GM19452 (cell line): Measurements from ENCODE around the gene KIF21A.

Source experiments
- ATAC-seq: cut with Tn5 transposase; IDR thresholded peaks from one replicate; pipeline ENCODE4 v1.9.1; 2021; ENCODE audit not compliant: unreplicated experiment

Gene KIF21A

DNA sequence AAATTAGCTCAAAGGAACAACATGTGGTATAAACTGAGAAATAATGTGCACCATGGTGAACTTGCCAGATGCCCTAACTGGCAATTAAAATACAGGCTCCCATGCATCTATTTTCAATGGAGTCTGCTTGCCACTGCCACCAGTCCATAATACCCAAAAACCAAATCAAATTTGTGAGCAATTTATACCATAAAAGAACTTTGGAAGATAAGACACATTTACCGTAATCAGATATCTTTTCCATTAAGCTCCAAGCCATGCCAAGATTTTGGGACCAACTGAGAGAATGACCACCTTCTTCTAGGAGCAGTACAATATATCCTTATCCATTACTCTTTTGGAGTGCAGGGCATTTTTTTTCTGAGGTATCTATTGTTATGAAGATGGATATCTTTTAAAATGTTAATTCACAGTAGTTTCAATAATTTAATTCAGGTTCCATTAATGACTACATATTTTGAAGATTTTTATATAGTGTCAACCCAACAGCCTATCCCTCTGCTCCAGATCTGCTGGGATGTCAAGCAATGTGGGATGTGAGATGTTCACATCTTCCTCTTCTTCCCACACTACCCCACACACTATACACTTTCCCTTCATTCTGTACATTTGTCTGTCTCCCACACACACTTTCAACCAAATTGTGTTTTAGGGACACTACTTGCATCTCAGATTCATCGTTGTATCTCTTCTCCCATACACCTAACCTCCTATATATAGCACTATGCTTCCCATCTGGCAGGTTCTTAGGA, 53.3 kb downstream of the KIF21A start:
- ATAC-seq: no peak

DNA sequence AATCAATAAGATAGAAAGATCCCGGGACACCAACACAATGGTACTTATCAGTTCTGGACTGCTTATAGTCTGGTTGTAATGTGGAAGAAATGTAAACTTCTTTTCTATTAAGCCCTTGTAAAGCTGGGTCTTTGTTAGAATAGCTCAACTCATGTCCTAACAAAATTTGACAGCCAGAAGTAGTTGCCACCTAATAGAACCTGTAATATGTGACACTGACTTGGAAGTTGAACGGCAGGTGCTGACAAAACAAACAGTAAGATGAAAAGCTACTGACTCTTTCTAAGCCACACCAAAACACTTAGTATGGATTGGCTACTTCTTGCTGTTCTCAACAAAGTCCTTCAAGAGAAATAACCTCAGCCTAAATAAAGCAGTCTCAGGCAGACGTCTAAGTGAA, 56.6 kb downstream of the KIF21A start:
- ATAC-seq: no peak

DNA sequence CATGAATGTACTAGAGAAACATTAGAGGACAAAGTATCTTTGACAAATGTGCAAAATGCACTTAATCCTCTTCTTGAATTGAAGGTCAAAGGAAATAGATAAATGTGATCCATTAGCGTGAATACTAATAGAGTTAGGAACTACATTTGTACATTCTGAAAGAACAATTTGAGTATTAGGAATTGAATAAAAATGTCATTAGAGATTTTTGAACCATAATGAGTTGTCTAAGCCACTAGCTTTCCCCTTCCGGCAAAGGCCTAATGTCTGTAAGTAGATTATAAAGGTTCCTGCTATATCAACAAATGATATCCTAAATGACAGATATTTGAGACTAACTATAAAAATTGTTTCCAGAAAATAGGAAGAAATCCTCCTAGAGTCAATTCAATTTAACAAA, 59.8 kb downstream of the KIF21A start:
- ATAC-seq: no peak

DNA sequence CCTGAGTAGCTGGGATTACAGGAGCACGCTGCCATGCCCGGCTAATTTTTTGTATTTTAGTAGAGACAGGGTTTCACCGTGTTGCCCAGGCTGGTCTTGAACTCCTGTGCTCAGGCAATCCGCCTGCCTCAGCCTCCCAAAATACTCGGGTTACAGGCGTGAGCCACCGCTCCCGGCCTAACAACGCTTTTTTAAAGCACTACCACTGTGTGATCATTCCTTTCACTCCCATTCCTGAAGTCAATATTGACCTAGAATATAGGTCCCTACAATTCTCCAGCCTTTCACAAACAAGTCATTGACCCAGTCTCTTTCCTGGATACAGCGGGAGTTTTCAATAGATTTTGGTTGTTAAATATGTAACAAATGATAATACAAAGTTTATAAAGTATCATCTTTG, 62.8 kb downstream of the KIF21A start:
- ATAC-seq: no peak

DNA sequence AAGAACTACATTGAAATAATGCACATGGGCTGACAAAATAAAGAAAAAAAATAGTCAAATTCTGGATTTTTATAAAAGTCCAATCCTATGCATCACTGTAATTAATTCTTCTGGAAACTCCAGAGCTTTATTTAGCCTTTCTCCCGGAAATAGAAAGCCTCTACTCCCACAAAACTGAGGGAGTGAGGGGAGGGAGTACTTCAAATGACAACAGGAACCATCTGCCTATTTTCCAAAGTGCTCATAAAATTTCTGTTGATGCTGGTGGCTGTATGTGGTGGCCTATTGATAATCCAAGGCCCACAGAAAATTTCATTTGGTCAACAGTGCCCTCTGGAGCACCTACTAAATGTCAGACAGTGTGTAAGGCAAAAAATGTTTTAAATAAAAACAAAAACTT, 64.6 kb downstream of the KIF21A start:
- ATAC-seq: no peak

DNA sequence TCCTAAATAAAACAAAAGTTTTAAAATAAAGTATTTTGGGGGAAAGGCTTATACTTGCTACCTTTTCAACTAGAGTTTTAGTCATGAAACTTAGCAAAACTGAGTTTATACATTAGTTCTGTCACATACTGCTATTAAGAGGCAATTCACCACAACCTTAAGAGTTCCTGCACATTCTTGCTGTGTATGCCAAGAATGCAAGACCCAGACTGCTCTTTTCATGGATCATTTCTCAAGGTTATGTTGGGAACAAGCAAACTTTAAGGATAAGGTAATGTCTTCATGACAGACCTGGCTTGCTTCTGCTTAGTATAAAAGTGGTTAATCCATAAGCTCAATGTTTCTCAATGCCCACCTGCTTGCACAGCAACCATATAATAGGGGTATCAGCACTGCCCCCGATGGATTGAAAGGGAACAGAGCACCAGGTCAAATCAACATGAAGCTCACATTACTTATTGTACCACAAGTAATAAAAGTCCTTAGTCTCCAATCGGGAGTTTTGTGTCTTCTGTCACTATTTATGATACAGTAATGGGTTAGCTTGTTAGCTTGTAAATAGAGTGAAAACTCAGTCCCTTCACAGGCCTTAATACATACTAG, 67.6 kb downstream of the KIF21A start:
- no peak for ATAC-seq

DNA sequence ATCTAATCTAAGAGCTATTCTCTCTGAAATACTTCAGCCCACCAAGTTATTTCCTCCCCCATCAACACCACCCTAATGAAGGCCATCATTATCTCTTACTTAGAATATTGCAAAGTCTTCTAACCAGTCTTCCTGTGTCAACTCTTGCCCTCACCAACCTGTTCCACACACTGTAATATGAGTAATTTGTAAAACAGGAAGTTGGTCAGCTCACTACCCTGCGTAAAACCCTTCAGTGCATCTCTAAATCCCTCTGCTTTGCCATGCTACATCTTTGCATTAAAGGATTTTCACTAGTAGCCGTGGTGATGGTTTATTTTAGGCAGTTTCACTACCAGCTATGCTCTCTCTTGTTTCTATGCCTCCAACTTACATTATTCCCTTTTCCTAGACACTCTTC, 70.0 kb downstream of the KIF21A start:
- peak; percentile 74 for ATAC-seq

DNA sequence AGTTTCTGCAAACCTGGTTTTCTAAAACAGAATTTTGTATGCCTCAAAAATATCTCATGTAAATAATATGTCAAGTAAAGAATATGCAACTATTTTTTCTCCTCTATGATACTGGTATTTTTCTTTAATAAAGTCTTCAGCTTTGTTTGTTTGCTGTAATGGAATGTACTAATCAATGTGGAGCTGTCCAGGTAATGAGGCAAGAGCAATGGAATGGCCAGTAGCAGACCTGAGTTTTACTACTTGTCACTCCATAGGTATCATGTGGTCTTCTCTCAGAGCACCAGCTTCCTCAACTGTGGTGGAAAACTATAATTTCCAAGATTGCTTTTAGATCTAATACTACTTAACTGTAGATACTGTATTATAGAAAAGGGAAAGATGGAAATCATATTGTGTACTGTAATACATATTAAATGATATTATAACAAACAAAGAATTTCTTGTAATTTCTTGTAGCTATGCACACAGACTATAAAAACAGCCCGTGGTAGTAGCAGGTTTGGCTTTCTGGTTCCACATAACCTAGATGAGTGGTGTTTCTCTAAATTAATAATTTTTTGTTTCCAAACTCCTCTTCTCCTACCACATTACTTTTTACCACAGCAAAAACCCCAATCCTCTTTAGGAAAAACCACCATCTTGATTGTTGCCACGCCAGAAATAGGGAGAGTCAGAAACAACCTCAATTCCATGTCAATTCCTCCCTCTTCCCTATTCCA, 70.6 kb downstream of the KIF21A start:
- no peak for ATAC-seq

DNA sequence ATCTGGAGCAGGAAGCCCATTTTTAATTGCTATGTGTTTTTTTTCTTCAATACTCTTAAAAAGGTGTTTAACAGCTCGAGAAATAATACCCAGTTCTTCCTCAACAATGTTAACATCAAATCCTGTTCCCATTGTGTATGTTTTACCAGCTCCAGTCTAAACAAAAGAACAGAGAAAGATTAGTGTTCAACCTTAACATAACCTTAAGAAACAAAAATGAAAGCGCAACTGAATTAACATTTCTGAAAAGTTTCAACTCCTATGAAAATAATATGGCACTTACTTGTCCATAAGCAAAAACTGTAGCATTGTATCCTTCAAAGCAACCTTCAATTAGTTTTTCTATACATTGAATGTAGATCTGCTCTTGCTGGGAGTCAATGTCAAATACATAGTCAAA, 73.2 kb downstream of the KIF21A start:
- no peak for ATAC-seq

DNA sequence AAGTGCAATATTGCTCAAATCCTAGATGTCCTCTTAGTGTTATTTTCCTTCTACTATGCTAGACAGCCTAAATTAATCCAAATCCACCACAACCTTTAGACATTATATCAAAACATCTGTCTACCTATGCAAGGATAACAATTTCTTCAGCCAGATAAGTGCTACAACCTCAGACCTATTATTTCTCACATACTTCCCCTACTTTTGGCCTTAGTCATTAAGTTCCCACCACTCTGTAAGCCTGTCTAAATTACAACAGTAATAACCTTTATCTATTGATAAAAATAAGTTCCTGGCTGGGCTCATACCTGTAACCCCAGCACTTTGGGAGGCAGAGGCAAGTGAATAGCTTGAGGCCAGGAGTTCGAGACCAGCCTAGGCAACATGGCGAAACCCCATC, 74.0 kb downstream of the KIF21A start:
- ATAC-seq: no peak

DNA sequence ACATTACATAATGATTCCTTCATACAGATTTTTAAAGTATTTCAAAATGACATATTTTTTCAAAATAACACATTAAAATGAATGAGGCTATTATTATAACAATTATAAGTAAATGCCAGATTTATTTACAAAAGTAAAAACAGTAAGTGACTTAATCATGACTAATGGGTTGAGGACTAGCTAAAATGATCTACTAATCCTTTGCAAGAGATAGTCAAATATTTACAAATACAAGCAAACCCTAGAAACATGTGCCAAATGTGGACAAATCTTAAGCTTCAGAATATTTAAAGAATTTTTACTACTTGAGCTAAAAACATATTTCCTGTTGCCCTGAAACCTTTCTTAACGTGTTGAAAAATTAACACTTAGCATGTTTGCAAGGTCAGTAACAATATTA, 74.8 kb downstream of the KIF21A start:
- ATAC-seq: no peak

DNA sequence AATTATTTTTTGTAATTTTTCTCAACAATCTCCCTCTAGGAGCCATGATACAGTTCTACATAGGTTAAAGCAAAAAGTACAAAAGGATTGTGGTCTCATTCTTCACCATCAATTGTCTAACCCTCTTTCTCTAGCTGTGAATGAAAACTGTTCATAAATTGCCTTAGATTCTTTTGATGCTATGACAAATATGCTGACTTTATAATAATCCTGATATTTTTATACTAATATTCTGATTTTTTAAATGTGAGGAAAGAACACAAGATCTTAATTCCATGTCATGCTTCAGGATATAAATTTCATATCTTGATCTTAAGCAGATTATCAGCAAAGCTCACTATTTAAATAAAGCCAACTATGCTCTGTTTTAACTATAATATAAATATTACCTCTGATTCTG, 75.4 kb downstream of the KIF21A start:
- ATAC-seq: no peak

DNA sequence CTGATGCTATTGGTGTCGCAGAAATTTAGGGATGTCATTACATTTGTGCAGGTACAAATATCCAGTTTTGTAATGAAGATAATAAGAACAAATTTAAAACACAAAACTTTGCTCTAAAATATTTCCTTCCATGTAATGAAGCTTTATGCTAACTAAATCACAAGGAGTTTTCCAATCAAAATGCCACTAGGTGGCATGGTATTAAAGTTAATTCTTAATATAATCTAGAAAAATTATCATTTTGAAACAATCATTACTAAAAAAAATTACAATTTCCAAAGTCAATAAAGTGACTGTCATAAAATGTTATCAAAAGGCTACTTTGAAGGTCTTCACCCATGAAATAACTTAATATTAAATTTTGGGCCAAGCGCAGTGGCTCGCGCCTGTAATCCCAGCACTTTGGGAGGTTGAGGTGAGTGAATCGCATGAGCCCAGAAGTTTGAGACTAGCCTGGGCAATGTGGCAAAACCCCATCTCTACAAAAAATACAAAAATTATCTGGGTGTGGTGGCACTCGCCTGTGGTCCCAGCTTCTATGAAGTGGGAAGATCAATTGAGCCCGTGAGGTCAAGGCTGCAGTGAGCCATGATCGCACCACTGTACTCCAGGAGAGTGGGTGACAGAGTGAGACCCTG, 77.4 kb downstream of the KIF21A start:
- no peak for ATAC-seq

DNA sequence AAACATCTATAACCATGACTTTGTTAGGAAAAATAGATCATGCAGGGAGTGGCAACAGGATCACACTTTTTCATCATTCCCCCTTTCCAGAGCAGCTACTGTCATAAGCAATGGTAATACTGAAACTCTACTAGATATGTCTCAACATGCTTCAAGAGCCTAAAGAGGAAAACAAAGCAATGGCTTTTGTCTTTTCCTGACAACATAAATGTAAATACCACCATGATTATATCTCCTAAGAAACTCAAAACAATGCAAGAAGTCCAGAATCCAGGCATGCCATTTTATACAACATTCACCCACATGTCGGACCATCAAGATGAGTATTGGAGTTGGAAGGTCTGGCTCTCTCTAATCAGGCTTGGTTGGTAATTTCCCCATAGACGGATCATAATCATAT, 78.7 kb downstream of the KIF21A start:
- ATAC-seq: no peak

DNA sequence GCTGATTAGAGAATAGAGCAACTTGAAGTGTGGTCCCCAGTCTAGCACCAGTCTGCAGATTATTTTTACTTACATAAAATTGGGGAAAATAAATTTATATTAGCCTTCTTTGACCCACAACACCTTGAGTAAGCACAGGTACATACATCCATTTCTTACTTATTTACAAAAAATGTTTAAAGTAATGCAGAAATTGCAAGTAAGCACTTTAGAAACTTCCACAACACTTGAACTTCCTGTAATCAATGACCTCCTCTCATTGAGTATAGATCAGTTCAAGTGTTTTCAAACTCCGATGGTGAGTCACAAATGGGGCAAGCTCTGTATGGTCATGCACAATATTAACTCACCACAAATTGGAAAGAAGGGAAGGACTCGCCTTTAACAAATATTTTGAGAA, 83.3 kb downstream of the KIF21A start:
- ATAC-seq: no peak

DNA sequence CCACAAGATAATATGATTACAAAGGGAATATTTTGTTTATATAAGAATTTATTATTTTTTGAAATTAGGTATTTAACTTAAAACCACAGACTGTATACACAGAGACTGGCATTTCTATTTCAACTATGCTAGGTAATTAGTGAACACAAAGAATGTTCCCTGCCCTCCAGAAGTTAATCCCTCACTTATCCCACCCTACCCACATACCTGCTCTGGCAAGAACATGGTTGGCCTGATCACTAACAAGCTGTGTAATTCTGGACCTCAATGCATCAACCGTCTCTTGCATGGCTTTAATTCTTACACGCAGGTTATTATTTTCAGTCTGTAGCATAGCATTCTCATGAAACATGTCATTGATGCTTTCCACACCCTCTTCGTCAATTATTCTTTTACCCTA, 85.9 kb downstream of the KIF21A start:
- no peak for ATAC-seq

DNA sequence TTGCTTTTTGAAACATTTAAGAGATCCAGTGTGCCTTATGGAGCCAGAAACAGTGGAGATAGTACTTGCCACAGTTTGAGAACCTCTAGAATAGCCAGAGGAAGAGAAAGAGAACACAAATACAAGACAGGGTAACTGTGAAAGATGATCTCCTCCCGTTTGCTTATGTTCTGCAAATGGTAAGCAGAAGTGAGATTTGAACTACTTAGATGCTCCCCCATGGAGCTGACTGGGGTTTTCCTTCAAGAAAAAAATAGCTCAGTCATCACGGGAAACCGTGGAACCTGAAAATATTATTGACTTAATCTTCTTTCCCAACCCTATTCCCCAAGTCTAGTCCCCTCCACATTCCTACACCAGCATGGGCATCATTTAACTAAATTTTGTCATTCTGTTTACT, 87.1 kb downstream of the KIF21A start:
- no peak for ATAC-seq

DNA sequence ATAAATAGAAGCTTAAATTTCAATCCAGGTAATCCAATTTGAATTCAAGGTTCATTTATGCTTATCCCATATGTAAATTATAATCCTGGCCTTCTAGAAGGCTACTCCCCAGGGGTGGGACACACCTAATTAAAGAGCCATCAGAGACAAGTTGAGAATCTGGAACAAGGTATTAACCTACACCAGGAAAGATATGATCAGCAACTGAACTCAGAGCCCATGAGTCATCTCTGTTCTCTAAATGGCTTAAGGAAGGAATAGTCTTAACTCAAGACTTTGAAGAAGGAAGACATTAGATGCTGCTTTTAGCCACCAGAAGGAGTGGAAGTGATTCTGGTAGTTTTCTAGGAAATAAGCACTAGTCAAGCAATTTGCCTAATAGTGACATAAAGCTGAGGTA, 88.0 kb downstream of the KIF21A start:
- ATAC-seq: no peak

DNA sequence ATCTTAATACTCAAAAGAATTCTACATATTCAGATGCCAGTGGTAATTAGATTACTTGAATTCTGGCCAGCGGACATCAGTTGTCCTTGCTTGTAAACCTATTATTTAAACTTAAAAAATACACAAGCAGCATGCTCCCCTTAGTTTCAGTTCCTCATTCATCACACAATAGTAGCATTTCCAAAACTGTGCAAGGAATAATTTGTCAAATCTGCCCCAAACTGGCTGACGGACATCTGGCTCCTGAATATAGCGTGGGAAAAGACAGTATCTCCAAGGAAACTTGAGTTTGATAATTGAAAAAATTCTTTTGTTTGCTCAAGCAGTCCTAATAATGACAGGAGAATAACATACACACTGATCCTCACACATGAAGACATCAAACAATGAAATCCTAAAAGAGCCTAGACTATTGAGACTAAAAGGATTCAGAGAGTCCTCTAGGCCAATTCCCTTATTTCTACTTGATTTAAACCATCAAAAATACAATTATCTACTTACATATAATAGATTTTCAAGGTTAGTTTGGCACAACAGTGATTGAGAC, 90.4 kb downstream of the KIF21A start:
- no peak for ATAC-seq

DNA sequence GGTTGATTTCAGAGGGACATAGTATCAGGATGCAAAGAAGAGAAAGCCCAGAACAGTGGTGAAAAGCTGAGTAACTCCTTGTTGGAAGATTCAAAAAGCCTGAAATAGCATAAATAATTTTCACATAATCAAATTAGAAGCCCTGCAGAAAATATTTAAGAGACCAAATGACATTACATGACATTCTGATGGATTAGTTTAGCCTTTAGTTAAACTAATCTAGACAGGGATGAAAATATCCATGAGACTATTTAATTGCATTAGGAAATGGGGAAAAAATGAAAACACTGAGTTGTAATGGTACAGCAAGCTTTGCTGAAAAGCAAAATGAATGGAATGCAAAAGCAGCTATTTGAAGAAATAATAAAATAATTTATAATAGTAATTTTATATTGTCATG, 91.8 kb downstream of the KIF21A start:
- no peak for ATAC-seq

DNA sequence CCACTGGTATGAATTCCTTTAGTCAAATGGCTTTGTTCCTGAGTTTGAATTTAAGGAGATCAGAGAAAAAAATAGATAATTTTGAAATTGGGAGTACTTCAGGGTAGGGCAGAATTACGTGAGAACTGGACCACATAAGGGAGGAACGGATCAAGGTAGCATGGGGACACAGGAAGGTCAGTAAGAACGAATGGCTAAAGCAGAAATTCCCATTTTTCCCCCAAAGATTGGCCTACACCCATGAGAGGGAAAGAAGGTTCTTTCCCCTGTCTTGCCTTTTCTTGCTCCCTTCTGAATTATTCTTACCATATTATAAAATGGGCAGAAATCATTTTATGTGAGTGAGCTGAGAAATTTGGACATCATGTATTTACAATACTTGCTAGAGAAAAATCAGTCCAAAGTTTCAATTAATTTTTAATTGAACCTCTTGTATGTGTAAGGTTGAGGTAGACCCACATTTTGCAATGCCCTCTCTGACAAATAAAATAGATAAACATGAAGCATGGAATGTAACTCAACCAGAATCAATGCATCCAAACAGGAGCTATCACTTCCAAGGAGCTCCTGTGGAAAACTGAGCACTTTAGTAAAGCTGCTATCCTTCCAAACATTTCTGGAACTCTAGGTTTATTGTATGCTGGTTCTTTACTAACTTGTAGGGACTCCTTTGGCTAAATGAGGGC, 93.8 kb downstream of the KIF21A start:
- ATAC-seq: no peak
